ENCODE measurements around the gene THYN1. TPM values are rescaled to one million over a fixed set of nuclear protein-coding genes. Genes with fewer than 3 reads are reported as not detected.
A peak's percentile ranks its signal among the peaks of the same experiment; 100 is the strongest.

Gene THYN1
- total RNA-seq, 2 donors from 2014 or later, result 17.8 to 25.7 TPM

DNA sequence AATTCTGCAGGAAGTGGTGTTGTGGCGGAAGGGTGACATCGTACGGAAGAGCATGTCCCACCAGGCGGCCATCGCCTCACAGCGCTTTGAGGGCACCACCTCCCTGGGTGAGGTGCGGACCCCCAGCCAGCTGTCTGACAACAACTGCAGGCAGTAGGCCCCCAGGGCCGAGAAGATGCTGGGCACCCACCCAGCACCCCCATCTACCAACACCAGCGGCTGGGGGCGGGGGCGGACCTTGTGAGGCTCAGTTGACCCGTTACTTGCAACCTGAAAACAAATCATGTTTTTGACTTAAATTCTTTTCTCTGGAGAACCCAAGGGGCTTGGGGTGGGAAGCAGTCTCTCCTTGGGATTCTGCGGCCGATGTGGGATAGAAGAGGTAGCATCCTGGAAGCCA is 7.7 kb downstream of the THYN1 start:
- Histone ChIP-seq H3K9me3 (no peaks in the 10 kb centered on the region), H3K36me3 (replicated peaks in 1 of 2; ENCODE audit: insufficient read depth in 1 of 2, low read depth in 2 of 2) (peaks cover 0 to 16% of the 10 kb centered on the region in 2 donors), H3K4me1 (no peaks in the 10 kb centered on the region), H3K27me3 (no peaks in the 10 kb centered on the region), H3K27ac (no peak overlapping the region), H3K4me3 (no peak overlapping the region)
- no peak for DNase-seq
- ATAC-seq, result no peak
- intact Hi-C loops (cut with DNase I), result no loop called here
- TF ChIP-seq POLR2A (IDR thresholded peaks at IDR 0.05), result no peak
- TF ChIP-seq, protein P1, sequence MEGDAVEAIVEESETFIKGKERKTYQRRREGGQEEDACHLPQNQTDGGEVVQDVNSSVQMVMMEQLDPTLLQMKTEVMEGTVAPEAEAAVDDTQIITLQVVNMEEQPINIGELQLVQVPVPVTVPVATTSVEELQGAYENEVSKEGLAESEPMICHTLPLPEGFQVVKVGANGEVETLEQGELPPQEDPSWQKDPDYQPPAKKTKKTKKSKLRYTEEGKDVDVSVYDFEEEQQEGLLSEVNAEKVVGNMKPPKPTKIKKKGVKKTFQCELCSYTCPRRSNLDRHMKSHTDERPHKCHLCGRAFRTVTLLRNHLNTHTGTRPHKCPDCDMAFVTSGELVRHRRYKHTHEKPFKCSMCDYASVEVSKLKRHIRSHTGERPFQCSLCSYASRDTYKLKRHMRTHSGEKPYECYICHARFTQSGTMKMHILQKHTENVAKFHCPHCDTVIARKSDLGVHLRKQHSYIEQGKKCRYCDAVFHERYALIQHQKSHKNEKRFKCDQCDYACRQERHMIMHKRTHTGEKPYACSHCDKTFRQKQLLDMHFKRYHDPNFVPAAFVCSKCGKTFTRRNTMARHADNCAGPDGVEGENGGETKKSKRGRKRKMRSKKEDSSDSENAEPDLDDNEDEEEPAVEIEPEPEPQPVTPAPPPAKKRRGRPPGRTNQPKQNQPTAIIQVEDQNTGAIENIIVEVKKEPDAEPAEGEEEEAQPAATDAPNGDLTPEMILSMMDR (IDR thresholded peaks at IDR 0.05), result no peak
- whole genome bisulfite sequencing, 2 donors, result 93 to 95% methylated on average over 10 to 14 of the region's 14 CpGs

DNA sequence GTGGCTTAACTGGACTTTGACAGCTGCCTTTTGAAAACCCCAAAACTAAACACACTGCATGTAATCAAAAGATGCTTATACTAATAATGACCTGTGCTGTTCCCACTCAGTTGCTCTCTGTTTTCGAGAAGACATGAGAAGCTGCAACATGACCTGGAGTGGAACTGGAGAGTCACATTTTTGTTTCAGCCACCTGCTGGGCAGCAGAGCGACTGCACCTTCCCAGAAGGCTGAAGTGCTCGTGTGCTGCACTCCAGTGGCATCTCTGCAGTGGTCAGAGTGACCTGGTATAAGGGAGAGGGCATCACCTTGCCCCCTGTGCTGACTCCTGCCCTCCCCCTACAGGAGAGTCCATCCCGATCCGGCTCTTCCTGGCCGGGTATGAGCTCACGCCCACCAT is 8.6 kb downstream of the THYN1 start:
- no peak for TF ChIP-seq POLR2A (IDR thresholded peaks at IDR 0.05)
- TF ChIP-seq, protein P1 (IDR thresholded peaks at IDR 0.05), result peak in 5 of 7 experiments; percentile 13 to 37 (median 32)
- ATAC-seq, result peak; percentile 39
- Histone ChIP-seq H3K4me3 (no peak overlapping the region), H3K9me3 (no peaks in the 10 kb centered on the region), H3K27me3 (no peaks in the 10 kb centered on the region), H3K4me1 (no peaks in the 10 kb centered on the region), H3K27ac (no peak overlapping the region), H3K36me3 (replicated peaks in 1 of 2; ENCODE audit: insufficient read depth in 1 of 2, low read depth in 2 of 2) (peaks cover 0 to 15% of the 10 kb centered on the region in 2 donors)
- peak in 1 of 4 donors; percentile 16 for DNase-seq
- intact Hi-C loops (cut with DNase I), result no loop called here
- 55 to 56% methylated on average over 4 to 7 of the region's 7 CpGs for WGBS, 2 donors

DNA sequence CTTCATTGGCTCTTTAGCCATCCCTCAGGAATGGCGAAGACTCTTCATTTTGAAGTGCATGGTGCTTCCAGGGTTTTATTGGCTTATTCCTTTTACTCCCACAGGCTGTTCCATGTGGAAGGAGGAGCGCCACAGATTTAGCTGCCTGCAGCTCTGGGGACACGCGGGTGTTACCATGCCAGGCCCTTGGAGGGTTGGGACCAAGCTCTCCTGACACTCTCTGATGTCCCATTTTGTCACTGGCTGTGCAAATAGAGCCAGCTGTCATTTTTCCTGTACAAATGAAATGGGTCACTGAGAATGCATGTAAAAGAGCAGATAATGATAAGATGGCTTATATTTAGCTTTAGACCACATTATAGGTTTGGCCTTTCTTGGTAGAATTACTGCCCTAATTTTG is 9.2 kb downstream of the THYN1 start:
- WGBS, 2 donors, result 82% methylated on average over 4 of the region's 4 CpGs
- intact Hi-C loops (cut with DNase I), result no loop called here
- Histone ChIP-seq H3K4me1 (no peaks in the 10 kb centered on the region), H3K9me3 (no peaks in the 10 kb centered on the region), H3K4me3 (no peak overlapping the region), H3K36me3 (replicated peaks in 1 of 2; ENCODE audit: insufficient read depth in 1 of 2, low read depth in 2 of 2) (peaks cover 0 to 15% of the 10 kb centered on the region in 2 donors), H3K27ac (no peak overlapping the region), H3K27me3 (no peaks in the 10 kb centered on the region)
- TF ChIP-seq, protein P1 (IDR thresholded peaks at IDR 0.05), result no peak
- TF ChIP-seq POLR2A (IDR thresholded peaks at IDR 0.05), result no peak
- ATAC-seq (no peak), DNase-seq (peak in 1 of 4 donors; percentile 26)

DNA sequence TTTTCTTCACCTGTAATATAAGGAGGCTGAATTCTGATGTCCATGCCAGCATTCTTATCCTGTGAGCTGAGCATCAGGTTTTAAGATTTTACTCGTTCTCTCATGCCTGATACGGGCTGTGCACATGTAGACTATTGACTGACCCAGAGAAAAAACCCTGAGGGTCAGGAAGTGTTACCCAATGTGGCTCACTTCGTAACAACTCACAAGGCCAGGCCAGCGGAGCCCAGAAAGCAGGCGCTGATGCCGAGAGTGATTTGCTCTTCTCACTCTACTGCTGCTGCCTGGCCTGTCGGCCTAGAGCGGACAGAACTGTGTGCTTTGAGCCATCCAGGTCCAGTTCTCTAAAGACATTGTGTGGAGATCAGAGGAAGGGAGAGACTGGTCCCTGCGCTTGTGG is 10.8 kb downstream of the THYN1 start:
- Histone ChIP-seq H3K4me1 (no peaks in the 10 kb centered on the region), H3K4me3 (no peak overlapping the region), H3K36me3 (replicated peaks in 1 of 2; ENCODE audit: insufficient read depth in 1 of 2, low read depth in 2 of 2) (peaks cover 0 to 10% of the 10 kb centered on the region in 2 donors), H3K9me3 (no peaks in the 10 kb centered on the region), H3K27ac (no peak overlapping the region), H3K27me3 (no peaks in the 10 kb centered on the region)
- intact Hi-C loops (cut with DNase I), result no loop called here
- WGBS, 2 donors, result 79 to 86% methylated on average over 9 of the region's 9 CpGs
- DNase-seq (no peak), ATAC-seq (no peak)
- no peak for TF ChIP-seq POLR2A (IDR thresholded peaks at IDR 0.05)
- TF ChIP-seq, protein P1 (IDR thresholded peaks at IDR 0.05), result no peak

DNA sequence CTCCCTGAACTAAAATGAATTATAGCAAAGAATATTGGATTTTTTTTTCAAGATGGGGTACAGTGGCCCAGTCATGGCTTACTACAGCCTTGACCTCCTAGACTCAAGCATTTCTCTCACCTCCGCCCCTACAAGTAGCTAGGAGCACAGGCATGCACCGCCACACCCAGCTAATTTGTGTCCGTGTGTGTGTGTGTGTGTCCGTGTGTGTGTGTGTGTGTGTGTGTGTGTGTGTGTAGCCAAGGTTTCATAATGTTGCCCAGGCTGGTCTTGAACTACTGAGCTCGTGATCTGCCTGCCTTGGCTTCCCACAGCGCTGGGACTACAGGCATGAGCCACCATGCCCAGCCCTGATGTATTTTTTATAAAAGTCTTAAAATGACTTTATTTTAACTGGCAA is 12.6 kb downstream of the THYN1 start:
- peaks cover 0 to 5% of the 10 kb centered on the region in 2 donors for H3K36me3 ChIP-seq (replicated peaks in 1 of 2; ENCODE audit: insufficient read depth in 1 of 2, low read depth in 2 of 2)
- intact Hi-C loops (cut with DNase I), result no loop called here
- WGBS, 2 donors, result 64 to 71% methylated on average over 6 of the region's 6 CpGs

More for the DNA sequence above, 12.6 kb downstream of the THYN1 start:
- H3K4me3 ChIP-seq, result no peak overlapping the region
- ATAC-seq (no peak), DNase-seq (no peak)
- no peaks in the 10 kb centered on the region for H3K9me3 ChIP-seq
- no peaks in the 10 kb centered on the region for H3K27me3 ChIP-seq
- no peak overlapping the region for H3K27ac ChIP-seq
- H3K4me1 ChIP-seq, result peaks cover under 1% of the 10 kb centered on the region
- TF ChIP-seq POLR2A (IDR thresholded peaks at IDR 0.05), result no peak
- TF ChIP-seq, protein P1 (IDR thresholded peaks at IDR 0.05), result no peak

Data from body of pancreas (tissue), 4 donors.